Caco-2 (cell line): Measurements from ENCODE around the gene SYMPK. TPM values are rescaled to one million over a fixed set of nuclear protein-coding genes. Genes with fewer than 3 reads are reported as not detected.
"Not testable (repeated sequence)": the region's sequence is repeated elsewhere in the genome, so short reads cannot be mapped to it uniquely, and the experiment has no call there.

Experiments
- BruUV-seq: library from RNA; stranded (reverse); fragments of 400-500 nt; replicated peaks from 2 replicates; lab custom pipeline; 2021; lab: Mats Ljungman, UMichigan
- CTCF ChIA-PET: fragments of 300-600 bp; sonication (Branson Sonifier 250); formaldehyde crosslinking; loops from one replicate; lab custom pipeline; 2022; ENCODE audit warnings: antibody characterized with exemption; lab: Charles Lee
- POLR2A ChIA-PET: fragments of 300-600 bp; sonication (Branson Sonifier 250); formaldehyde crosslinking; loops from one replicate; lab custom pipeline; 2022; ENCODE audit warnings: antibody characterized with exemption; lab: Charles Lee
- DNase-seq, 2 experiments: peaks; one replicate each; pipeline versions ENCODE4 v3.0.0 to v3.0.0-alpha.2; 2020 to 2022
- H3K27me3 ChIP-seq: replicated peaks from 2 replicates; pipeline ENCODE4 v1.6.0; 2011; ENCODE audit warnings: low read length; ENCODE audit not compliant: control insufficient read depth, insufficient read depth
- H3K36me3 ChIP-seq: 2 replicates; pipeline ENCODE4 v1.5.1; 2011; ENCODE audit warnings: low read length; ENCODE audit not compliant: control insufficient read depth, insufficient read depth
- H3K4me1 ChIP-seq: fragments of 250-450 bp; sonication (Bioruptor Pico); 2 replicates; pipeline ENCODE4 v1.5.1; 2020; ENCODE audit warnings: mild to moderate bottlenecking
- H3K4me3 ChIP-seq: 2 replicates; pipeline ENCODE4 v1.5.1; 2011; ENCODE audit warnings: low read depth, mild to moderate bottlenecking, control low read depth, low read length
- H3K9me3 ChIP-seq: fragments of 250-450 bp; sonication (Bioruptor Pico); 2 replicates; pipeline ENCODE4 v1.5.1; 2020; ENCODE audit warnings: mild to moderate bottlenecking, moderate library complexity
- H3K27ac Mint-ChIP-seq: one replicate; pipeline ENCODE4 v1.8.0; 2022; ENCODE audit warnings: mixed read lengths; ENCODE audit not compliant: unreplicated experiment
- H3K27me3 Mint-ChIP-seq: one replicate; pipeline ENCODE4 v1.8.0; 2022; ENCODE audit warnings: mixed read lengths; ENCODE audit not compliant: insufficient read depth, unreplicated experiment
- H3K36me3 Mint-ChIP-seq: one replicate; pipeline ENCODE4 v1.8.0; 2022; ENCODE audit warnings: mild to moderate bottlenecking, mixed read lengths; ENCODE audit not compliant: insufficient read depth, unreplicated experiment
- H3K4me1 Mint-ChIP-seq: one replicate; pipeline ENCODE4 v1.8.0; 2022; ENCODE audit warnings: low read depth, mixed read lengths; ENCODE audit not compliant: unreplicated experiment
- H3K4me3 Mint-ChIP-seq: one replicate; pipeline ENCODE4 v1.8.0; 2022; ENCODE audit warnings: mild to moderate bottlenecking, moderate library complexity, mixed read lengths; ENCODE audit not compliant: unreplicated experiment
- H3K9me3 Mint-ChIP-seq: one replicate; pipeline ENCODE4 v1.8.0; 2022; ENCODE audit warnings: mixed read lengths; ENCODE audit not compliant: unreplicated experiment
- intact Hi-C: fragments of 100-400 bp; cut with micrococcal nuclease; formaldehyde crosslinking; loops from one replicate; pipeline ENCODE4 v1.10.0; 2022; ENCODE audit not compliant: unreplicated experiment
- total RNA-seq: library from RNA; stranded (reverse); gene quantifications from 2 replicates; pipeline ENCODE4 v1.2.3, GENCODE V29; 2022
- TF ChIP-seq, protein P1 (sequence below), 2 experiments: fragments of 200-600 bp in 1 of 2; IDR thresholded peaks; 1 replicate in 1 of 2; 2 replicates in 1 of 2; pipeline versions ENCODE4 v1.5.1 to v1.8.0; 2011 to 2022; ENCODE audit warnings: antibody characterized with exemption in 1 of 2, control low read depth in 1 of 2, inconsistent platforms in 1 of 2, low read depth in 1 of 2, low read length in 1 of 2, mild to moderate bottlenecking in 1 of 2, moderate library complexity in 1 of 2; ENCODE audit not compliant: insufficient read depth in 1 of 2, severe bottlenecking in 1 of 2, unreplicated experiment in 1 of 2

SYMPK gene
- total RNA-seq, 1 experiment from 2014 or later, result 81.8 TPM

DNA sequence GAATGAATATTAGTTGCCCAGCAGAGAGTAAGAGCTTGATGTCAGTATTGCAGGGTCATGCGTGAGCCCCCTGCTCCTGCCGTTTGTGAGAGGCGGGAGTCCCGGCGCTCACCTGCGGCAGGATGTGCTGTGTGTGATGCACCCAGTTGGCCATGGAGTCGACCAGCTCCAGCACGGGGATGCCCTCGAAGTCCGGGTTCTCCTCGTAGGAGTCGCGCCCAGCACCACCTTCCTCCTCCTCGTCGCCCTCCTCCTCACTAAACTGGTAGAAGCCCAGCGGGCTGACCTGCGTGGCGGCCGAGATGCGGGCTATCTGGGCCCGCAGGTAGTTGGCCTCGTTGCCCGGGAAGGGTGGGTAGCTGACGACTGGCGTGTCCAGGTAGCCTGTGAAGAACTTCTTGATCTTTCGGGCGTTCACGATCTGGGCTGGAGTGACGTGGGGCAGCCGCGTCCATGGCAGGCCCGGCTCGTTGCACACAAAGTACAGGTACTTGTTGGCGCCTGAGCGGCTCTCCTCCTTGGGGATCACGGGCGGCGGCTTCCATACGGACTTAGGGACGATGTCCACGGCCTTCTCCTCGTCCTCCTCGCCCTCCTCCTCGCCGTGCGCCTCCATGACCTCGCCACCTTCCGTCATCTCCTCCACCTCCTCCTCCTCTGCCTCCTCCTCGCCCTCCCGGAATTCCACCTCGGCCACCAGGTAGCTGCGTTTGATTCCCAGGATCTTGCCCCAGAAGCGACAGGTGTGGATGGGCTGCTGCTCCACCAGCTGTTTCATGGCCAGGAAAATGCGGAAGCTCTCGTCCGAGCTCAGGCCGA is 58.6 kb downstream of the SYMPK start:
- Mint-ChIP-seq H3K27ac (no peak overlapping the region), H3K36me3 (peaks cover 3% of the 10 kb centered on the region), H3K9me3 (no peaks in the 10 kb centered on the region), H3K27me3 (no peaks in the 10 kb centered on the region), H3K4me3 (no peak overlapping the region), H3K4me1 (peaks cover under 1% of the 10 kb centered on the region)
- H3K9me3 ChIP-seq, result no peaks in the 10 kb centered on the region
- ChIA-PET POLR2A (no interaction called here), CTCF (interaction anchor here (0.7 to 1.1 kb wide), 3 partner anchors 10 to 23 kb away, joined by 4 to 6 read pairs (median 4); no protein-coding TSS in a partner anchor)
- BruUV-seq, result no TSS peak
- H3K4me1 ChIP-seq, result no peaks in the 10 kb centered on the region
- H3K36me3 ChIP-seq, result no peaks in the 10 kb centered on the region
- intact Hi-C loops, result no loop called here
- H3K27me3 ChIP-seq, result no peaks in the 10 kb centered on the region
- TF ChIP-seq, protein P1, sequence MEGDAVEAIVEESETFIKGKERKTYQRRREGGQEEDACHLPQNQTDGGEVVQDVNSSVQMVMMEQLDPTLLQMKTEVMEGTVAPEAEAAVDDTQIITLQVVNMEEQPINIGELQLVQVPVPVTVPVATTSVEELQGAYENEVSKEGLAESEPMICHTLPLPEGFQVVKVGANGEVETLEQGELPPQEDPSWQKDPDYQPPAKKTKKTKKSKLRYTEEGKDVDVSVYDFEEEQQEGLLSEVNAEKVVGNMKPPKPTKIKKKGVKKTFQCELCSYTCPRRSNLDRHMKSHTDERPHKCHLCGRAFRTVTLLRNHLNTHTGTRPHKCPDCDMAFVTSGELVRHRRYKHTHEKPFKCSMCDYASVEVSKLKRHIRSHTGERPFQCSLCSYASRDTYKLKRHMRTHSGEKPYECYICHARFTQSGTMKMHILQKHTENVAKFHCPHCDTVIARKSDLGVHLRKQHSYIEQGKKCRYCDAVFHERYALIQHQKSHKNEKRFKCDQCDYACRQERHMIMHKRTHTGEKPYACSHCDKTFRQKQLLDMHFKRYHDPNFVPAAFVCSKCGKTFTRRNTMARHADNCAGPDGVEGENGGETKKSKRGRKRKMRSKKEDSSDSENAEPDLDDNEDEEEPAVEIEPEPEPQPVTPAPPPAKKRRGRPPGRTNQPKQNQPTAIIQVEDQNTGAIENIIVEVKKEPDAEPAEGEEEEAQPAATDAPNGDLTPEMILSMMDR (IDR thresholded peaks at IDR 0.05; ENCODE audit: insufficient read depth in 1 of 2, low read depth in 1 of 2, low read length in 1 of 2, severe bottlenecking in 1 of 2, unreplicated experiment in 1 of 2), result no peak
- no peak for DNase-seq
- no peak overlapping the region for H3K4me3 ChIP-seq

DNA sequence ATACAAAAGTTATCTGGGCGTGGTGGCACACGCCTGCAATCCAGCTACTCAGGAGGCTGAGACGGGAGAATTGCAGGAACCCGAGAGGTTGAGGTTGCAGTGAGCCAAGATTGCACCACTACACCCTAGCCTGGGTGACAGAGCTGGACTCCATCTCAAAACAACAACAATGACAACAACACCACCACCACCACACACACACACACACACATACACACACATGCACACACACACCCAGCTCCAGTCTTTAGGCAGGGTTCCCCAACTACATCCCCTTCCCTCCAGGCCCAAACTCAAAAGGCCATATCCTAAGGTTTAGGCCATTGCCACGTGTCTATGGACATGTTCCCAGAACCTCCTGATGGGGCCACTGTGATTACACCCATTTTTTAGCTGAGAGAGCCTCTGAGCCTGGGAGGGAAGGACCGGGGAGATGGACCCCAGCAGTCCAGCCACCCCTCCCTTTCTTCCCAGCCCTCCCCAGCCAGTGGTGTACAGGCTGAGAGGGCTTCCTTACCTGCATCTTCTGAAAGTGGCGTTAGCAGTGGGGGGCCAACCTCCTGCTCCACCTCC is 61.3 kb downstream of the SYMPK start:
- ChIA-PET CTCF (interaction anchor here (0.6 to 3.8 kb wide), 4 partner anchors 15 to 1452 kb away, joined by 3 to 82 read pairs (median 4); partner anchors contain the start of gene SIX5), POLR2A (interaction anchor here (0.5 to 1.0 kb wide), 2 partner anchors 9 to 31 kb away, joined by 3 read pairs; partner anchors contain the start of gene DMWD)
- TF ChIP-seq, protein P1 (IDR thresholded peaks at IDR 0.05; ENCODE audit: insufficient read depth in 1 of 2, low read depth in 1 of 2, low read length in 1 of 2, severe bottlenecking in 1 of 2, unreplicated experiment in 1 of 2), result no peak
- no peak for DNase-seq
- Mint-ChIP-seq H3K27ac (no peak overlapping the region), H3K9me3 (no peaks in the 10 kb centered on the region), H3K36me3 (no peaks in the 10 kb centered on the region), H3K27me3 (no peaks in the 10 kb centered on the region), H3K4me1 (peaks cover 6% of the 10 kb centered on the region), H3K4me3 (no peak overlapping the region)
- Histone ChIP-seq H3K4me3 (no peak overlapping the region), H3K27me3 (no peaks in the 10 kb centered on the region), H3K9me3 (no peaks in the 10 kb centered on the region), H3K36me3 (no peaks in the 10 kb centered on the region), H3K4me1 (no peaks in the 10 kb centered on the region)
- BruUV-seq, result no TSS peak
- intact Hi-C loops, result no loop called here

- ChIA-PET CTCF (interaction anchor here (1.5 to 3.8 kb wide), 4 partner anchors 13 to 30 kb away, joined by 7 to 82 read pairs (median 12); partner anchors contain the start of gene SIX5), POLR2A (no interaction called here)
- no peaks in the 10 kb centered on the region for H3K4me1 ChIP-seq
- H3K36me3 ChIP-seq, result no peaks in the 10 kb centered on the region
- BruUV-seq, result no TSS peak
- no peak overlapping the region for H3K4me3 ChIP-seq
- H3K4me3 Mint-ChIP-seq, result no peak overlapping the region
- DNase-seq, result no peak
- H3K9me3 ChIP-seq, result no peaks in the 10 kb centered on the region
- no peak overlapping the region for H3K27ac Mint-ChIP-seq
- H3K36me3 Mint-ChIP-seq, result no peaks in the 10 kb centered on the region
- TF ChIP-seq, protein P1 (IDR thresholded peaks at IDR 0.05; ENCODE audit: insufficient read depth in 1 of 2, low read depth in 1 of 2, low read length in 1 of 2, severe bottlenecking in 1 of 2, unreplicated experiment in 1 of 2), result no peak
- H3K27me3 Mint-ChIP-seq, result no peaks in the 10 kb centered on the region
- intact Hi-C loops, result no loop called here
- H3K4me1 Mint-ChIP-seq, result peaks cover 6% of the 10 kb centered on the region
- H3K9me3 Mint-ChIP-seq, result no peaks in the 10 kb centered on the region
- H3K27me3 ChIP-seq, result no peaks in the 10 kb centered on the region
Observed at GRCh38 chr19:45800070-45800553, 62.8 kb downstream of the SYMPK start.

DNA sequence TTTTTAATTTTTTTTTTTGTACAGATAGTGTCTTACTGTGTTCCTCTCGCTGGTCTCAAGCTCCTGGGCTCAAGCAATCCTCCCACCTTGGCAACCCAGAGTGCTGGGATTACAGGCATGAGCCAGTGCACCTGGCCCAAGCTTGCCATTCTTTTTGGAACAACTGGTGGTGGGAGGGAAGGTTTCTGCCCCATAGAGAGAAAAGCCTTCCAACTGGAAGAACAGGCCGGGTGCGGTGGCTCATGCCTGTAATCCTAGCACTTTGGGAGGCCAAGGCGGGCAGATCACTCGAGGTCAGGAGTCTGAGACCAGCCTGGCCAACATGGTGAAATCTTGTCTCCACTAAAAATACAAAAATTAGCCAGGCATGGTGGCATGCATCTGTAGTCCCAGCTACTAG is 63.4 kb downstream of the SYMPK start:
- BruUV-seq, H3K27me3 ChIP-seq, H3K36me3 ChIP-seq, H3K9me3 Mint-ChIP-seq, H3K4me3 Mint-ChIP-seq, H3K27ac Mint-ChIP-seq, H3K36me3 Mint-ChIP-seq, H3K4me3 ChIP-seq, H3K4me1 ChIP-seq, DNase-seq, H3K9me3 ChIP-seq, H3K27me3 Mint-ChIP-seq, H3K4me1 Mint-ChIP-seq: not testable (repeated sequence)
- POLR2A ChIA-PET, result interaction anchor here (1.3 kb wide), 1 partner anchor 30 kb away, joined by 8 read pairs; the partner anchor contains the start of gene SIX5
- intact Hi-C loops, result loop anchor here (1.0 kb wide), 1 partner anchor 29 kb away; no protein-coding TSS in a partner anchor
- CTCF ChIA-PET, result interaction anchor here (0.6 to 3.8 kb wide), 13 partner anchors 11 to 69 kb away, joined by 3 to 82 read pairs (median 7); partner anchors contain the start of genes DMPK, FBXO46, FOXA3 and SIX5
